Peyer's patch (tissue), 4 donors: ENCODE data around the gene ZNF701.

Source experiments
- CTCF ChIP-seq, 6 experiments: fragments of 450-650 bp in 4 of 6; fragments of 200-600 bp in 2 of 6; sonication (generic) in 1 of 6; IDR thresholded peaks; one replicate each; pipeline ENCODE4 v1.5.1; 2017 to 2019; ENCODE audit warnings: antibody characterized with exemption in 6 of 6, mild to moderate bottlenecking in 3 of 6, moderate library complexity in 1 of 6
- POLR2A ChIP-seq, 2 donors: fragments of 450-650 bp; IDR thresholded peaks; one replicate each; pipeline ENCODE4 v1.5.1; 2017; ENCODE audit warnings: antibody characterized with exemption in 2 of 2, mild to moderate bottlenecking in 2 of 2, moderate library complexity in 2 of 2

- TF ChIP-seq CTCF (IDR thresholded peaks at IDR 0.05): no peak
- TF ChIP-seq POLR2A (IDR thresholded peaks at IDR 0.05): no peak
Measured at GRCh38 chr19:52557231-52557995, 12.7 kb upstream of the ZNF701 start.
